Panc1 (cell line): ENCODE data around the gene DPP8.

ENCODE experiments used
- POLR2AphosphoS5 ChIP-seq: IDR thresholded peaks from 2 replicates; pipeline ENCODE4 v1.6.1; 2012; ENCODE audit warnings: mild to moderate bottlenecking, low read depth, low read length, moderate library complexity
- SIN3A ChIP-seq: IDR thresholded peaks from 2 replicates; pipeline ENCODE4 v1.6.1; 2012; ENCODE audit warnings: low read depth, mild to moderate bottlenecking, low read length, moderate library complexity, borderline replicate concordance; ENCODE audit not compliant: insufficient read depth
- TF ChIP-seq, protein P1 (sequence below): fragments of 450-650 bp; IDR thresholded peaks from 2 replicates; pipeline ENCODE4 v1.5.1; 2017; ENCODE audit warnings: mild to moderate bottlenecking
- TF ChIP-seq, protein P2 (sequence below), 2 experiments: IDR thresholded peaks; 2 replicates each; pipeline ENCODE4 v1.6.1; 2011 to 2012; ENCODE audit warnings: low read depth in 2 of 2, control low read depth in 1 of 2, low read length in 1 of 2, mild to moderate bottlenecking in 1 of 2, moderate library complexity in 1 of 2; ENCODE audit not compliant: insufficient read depth in 1 of 2

DNA sequence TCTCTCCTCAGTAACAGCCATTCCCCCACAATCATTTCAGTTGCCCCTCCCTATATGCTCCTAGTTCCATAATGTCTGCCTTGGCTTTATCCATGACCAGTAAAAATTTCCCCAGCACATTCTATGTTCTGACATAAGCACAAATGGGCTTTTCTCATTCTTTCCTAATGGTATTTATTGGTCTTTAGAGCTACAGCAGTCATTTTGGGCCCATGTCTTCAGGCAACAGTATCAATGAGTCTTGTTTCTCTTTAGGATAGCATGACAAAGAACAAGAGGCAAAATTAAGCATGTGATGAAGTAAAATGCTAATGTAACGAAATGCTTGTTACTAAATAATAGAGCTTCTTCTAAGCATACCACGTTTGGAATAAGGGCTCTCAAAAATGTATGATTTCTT is 8.2 kb downstream of the DPP8 start:
- TF ChIP-seq POLR2AphosphoS5: no peak
- TF ChIP-seq, protein P1, sequence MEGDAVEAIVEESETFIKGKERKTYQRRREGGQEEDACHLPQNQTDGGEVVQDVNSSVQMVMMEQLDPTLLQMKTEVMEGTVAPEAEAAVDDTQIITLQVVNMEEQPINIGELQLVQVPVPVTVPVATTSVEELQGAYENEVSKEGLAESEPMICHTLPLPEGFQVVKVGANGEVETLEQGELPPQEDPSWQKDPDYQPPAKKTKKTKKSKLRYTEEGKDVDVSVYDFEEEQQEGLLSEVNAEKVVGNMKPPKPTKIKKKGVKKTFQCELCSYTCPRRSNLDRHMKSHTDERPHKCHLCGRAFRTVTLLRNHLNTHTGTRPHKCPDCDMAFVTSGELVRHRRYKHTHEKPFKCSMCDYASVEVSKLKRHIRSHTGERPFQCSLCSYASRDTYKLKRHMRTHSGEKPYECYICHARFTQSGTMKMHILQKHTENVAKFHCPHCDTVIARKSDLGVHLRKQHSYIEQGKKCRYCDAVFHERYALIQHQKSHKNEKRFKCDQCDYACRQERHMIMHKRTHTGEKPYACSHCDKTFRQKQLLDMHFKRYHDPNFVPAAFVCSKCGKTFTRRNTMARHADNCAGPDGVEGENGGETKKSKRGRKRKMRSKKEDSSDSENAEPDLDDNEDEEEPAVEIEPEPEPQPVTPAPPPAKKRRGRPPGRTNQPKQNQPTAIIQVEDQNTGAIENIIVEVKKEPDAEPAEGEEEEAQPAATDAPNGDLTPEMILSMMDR: no peak
- no peak for TF ChIP-seq SIN3A
- TF ChIP-seq, protein P2, sequence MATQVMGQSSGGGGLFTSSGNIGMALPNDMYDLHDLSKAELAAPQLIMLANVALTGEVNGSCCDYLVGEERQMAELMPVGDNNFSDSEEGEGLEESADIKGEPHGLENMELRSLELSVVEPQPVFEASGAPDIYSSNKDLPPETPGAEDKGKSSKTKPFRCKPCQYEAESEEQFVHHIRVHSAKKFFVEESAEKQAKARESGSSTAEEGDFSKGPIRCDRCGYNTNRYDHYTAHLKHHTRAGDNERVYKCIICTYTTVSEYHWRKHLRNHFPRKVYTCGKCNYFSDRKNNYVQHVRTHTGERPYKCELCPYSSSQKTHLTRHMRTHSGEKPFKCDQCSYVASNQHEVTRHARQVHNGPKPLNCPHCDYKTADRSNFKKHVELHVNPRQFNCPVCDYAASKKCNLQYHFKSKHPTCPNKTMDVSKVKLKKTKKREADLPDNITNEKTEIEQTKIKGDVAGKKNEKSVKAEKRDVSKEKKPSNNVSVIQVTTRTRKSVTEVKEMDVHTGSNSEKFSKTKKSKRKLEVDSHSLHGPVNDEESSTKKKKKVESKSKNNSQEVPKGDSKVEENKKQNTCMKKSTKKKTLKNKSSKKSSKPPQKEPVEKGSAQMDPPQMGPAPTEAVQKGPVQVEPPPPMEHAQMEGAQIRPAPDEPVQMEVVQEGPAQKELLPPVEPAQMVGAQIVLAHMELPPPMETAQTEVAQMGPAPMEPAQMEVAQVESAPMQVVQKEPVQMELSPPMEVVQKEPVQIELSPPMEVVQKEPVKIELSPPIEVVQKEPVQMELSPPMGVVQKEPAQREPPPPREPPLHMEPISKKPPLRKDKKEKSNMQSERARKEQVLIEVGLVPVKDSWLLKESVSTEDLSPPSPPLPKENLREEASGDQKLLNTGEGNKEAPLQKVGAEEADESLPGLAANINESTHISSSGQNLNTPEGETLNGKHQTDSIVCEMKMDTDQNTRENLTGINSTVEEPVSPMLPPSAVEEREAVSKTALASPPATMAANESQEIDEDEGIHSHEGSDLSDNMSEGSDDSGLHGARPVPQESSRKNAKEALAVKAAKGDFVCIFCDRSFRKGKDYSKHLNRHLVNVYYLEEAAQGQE (IDR thresholded peaks at IDR 0.05; ENCODE audit: insufficient read depth in 1 of 2, low read depth in 2 of 2, low read length in 1 of 2): no peak
